Calu3 (cell line): ENCODE measurements around the gene SLAMF1. TPM values are rescaled to one million over a fixed set of nuclear protein-coding genes. Genes with fewer than 3 reads are reported as not detected.

Experiments
- BruUV-seq: library from RNA; stranded (reverse); fragments of 400-500 nt; replicated peaks from 2 replicates; lab custom pipeline; 2021; lab: Mats Ljungman, UMichigan
- CTCF ChIA-PET: fragments of 300-600 bp; sonication (Branson Sonifier 250); formaldehyde crosslinking; loops from one replicate; lab custom pipeline; 2022; ENCODE audit warnings: antibody characterized with exemption; lab: Charles Lee
- DNase-seq: peaks from one replicate; pipeline ENCODE4 v3.0.0; 2022
- H3K27ac Mint-ChIP-seq: one replicate; pipeline ENCODE4 v1.8.0; 2022; ENCODE audit warnings: mixed read lengths; ENCODE audit not compliant: unreplicated experiment
- H3K27me3 Mint-ChIP-seq: one replicate; pipeline ENCODE4 v1.8.0; 2022; ENCODE audit warnings: mixed read lengths; ENCODE audit not compliant: unreplicated experiment
- H3K36me3 Mint-ChIP-seq: one replicate; pipeline ENCODE4 v1.8.0; 2022; ENCODE audit warnings: mild to moderate bottlenecking, moderate library complexity, mixed read lengths; ENCODE audit not compliant: insufficient read depth, unreplicated experiment
- H3K4me1 Mint-ChIP-seq: one replicate; pipeline ENCODE4 v1.8.0; 2022; ENCODE audit warnings: mild to moderate bottlenecking, low read depth, mixed read lengths; ENCODE audit not compliant: unreplicated experiment
- H3K4me3 Mint-ChIP-seq: one replicate; pipeline ENCODE4 v1.8.0; 2022; ENCODE audit warnings: mild to moderate bottlenecking, low read depth, moderate library complexity, mixed read lengths; ENCODE audit not compliant: unreplicated experiment
- H3K9me3 Mint-ChIP-seq: one replicate; pipeline ENCODE4 v1.8.0; 2022; ENCODE audit warnings: low read depth, mixed read lengths; ENCODE audit not compliant: unreplicated experiment
- intact Hi-C: fragments of 100-400 bp; cut with micrococcal nuclease; formaldehyde crosslinking; loops from one replicate; pipeline ENCODE4 v1.10.0; 2022; ENCODE audit not compliant: unreplicated experiment
- total RNA-seq: library from RNA; stranded (reverse); gene quantifications from 2 replicates; pipeline ENCODE4 v1.2.3, GENCODE V29; 2022
- TF ChIP-seq, protein P1 (sequence below): fragments of 200-600 bp; IDR thresholded peaks from one replicate; pipeline ENCODE4 v1.8.0; 2022; ENCODE audit warnings: antibody characterized with exemption; ENCODE audit not compliant: unreplicated experiment

Gene SLAMF1
- total RNA-seq, 1 experiment from 2014 or later: not detected

DNA sequence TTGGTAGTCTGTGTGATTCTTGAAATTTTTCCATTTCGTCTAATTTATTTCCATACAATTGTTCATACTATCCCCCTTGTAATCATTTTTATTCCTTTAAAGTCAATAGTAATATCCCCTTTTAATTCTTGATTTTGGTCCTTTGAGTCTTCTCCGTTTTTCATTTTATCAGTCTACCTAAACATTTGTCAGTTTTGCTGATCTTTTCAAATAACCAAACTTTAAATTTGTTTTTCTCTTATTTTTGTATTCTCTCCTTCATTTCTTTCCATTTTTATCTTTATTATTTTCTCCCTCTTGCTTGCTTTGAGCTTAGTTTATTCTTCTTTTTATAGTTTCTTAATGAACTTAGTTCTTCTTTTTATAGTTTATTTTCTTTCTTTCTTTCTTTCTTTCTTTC, 21.1 kb upstream of the SLAMF1 start:
- CTCF ChIA-PET: no interaction called here
- TF ChIP-seq, protein P1, sequence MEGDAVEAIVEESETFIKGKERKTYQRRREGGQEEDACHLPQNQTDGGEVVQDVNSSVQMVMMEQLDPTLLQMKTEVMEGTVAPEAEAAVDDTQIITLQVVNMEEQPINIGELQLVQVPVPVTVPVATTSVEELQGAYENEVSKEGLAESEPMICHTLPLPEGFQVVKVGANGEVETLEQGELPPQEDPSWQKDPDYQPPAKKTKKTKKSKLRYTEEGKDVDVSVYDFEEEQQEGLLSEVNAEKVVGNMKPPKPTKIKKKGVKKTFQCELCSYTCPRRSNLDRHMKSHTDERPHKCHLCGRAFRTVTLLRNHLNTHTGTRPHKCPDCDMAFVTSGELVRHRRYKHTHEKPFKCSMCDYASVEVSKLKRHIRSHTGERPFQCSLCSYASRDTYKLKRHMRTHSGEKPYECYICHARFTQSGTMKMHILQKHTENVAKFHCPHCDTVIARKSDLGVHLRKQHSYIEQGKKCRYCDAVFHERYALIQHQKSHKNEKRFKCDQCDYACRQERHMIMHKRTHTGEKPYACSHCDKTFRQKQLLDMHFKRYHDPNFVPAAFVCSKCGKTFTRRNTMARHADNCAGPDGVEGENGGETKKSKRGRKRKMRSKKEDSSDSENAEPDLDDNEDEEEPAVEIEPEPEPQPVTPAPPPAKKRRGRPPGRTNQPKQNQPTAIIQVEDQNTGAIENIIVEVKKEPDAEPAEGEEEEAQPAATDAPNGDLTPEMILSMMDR: no peak
- no peaks in the 10 kb centered on the region for H3K9me3 Mint-ChIP-seq
- peaks cover 48% of the 10 kb centered on the region for H3K27me3 Mint-ChIP-seq
- no peak overlapping the region for H3K4me3 Mint-ChIP-seq
- no peak for DNase-seq
- no peaks in the 10 kb centered on the region for H3K36me3 Mint-ChIP-seq
- intact Hi-C loops: no loop called here
- no TSS peak for BruUV-seq
- no peaks in the 10 kb centered on the region for H3K4me1 Mint-ChIP-seq
- no peak overlapping the region for H3K27ac Mint-ChIP-seq

DNA sequence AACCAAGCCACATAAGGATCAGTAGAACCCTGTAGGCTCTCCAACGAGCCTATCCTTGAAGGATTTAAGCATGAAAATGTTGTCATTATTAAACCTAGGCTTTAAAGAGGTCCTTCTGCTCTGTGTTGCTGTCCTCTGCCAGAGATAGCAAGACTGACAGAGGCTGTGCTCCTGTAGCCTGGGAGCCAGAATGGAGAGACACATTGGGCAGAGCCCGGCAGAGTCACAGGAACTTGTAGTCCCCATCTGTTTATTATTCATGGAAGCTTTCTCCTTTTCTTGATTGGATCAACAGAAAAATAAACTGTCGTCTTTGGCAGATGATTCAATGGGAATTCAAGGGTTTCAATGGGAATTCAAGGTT, 19.2 kb upstream of the SLAMF1 start:
- DNase-seq: no peak
- intact Hi-C loops: no loop called here
- no peak overlapping the region for H3K27ac Mint-ChIP-seq
- TF ChIP-seq, protein P1: no peak
- BruUV-seq: no TSS peak
- no peaks in the 10 kb centered on the region for H3K9me3 Mint-ChIP-seq
- H3K36me3 Mint-ChIP-seq: no peaks in the 10 kb centered on the region
- no peak overlapping the region for H3K4me3 Mint-ChIP-seq
- CTCF ChIA-PET: no interaction called here
- H3K4me1 Mint-ChIP-seq: no peaks in the 10 kb centered on the region
- peaks cover 63% of the 10 kb centered on the region for H3K27me3 Mint-ChIP-seq

DNA sequence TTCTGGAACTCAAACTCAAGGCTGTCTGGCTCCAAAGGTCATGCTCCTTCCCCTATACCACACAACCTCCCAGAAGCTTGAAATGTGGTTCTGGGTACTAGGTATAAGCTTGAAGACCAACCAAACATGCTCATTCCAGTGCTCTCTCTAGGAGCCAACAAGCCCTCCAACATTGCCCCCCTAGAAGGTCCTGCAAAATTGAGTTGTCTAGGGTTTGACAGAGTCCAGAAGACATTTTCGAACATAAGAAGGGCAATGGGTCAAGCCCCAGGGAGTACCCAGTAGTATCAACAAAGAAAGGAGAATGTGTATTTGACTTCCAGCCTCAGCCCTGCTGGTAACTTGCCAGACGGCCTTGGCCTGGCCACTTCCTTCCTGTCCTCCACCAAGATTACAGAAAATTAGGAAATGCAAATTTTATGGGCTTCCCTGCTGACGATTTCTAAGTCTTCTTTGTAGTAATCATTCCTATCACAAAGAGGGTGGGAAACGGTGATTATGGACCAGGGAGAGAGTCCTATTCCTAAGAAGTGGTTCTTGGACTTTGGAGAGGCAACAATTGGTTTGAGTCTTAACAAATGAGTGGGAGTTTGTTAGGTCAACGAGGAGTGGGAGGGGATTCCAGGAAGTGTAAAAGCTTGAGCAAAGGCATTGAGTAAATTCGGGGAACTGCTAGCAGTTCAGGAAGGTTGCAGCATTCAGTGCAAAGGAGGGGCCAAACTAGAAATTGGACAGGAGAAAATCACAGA, 18.7 kb upstream of the SLAMF1 start:
- Mint-ChIP-seq H3K36me3 (no peaks in the 10 kb centered on the region), H3K4me1 (no peaks in the 10 kb centered on the region), H3K27ac (no peak overlapping the region), H3K9me3 (no peaks in the 10 kb centered on the region), H3K27me3 (peaks cover 63% of the 10 kb centered on the region), H3K4me3 (no peak overlapping the region)
- CTCF ChIA-PET: no interaction called here
- intact Hi-C loops: no loop called here
- TF ChIP-seq, protein P1: no peak
- DNase-seq: no peak
- no TSS peak for BruUV-seq

DNA sequence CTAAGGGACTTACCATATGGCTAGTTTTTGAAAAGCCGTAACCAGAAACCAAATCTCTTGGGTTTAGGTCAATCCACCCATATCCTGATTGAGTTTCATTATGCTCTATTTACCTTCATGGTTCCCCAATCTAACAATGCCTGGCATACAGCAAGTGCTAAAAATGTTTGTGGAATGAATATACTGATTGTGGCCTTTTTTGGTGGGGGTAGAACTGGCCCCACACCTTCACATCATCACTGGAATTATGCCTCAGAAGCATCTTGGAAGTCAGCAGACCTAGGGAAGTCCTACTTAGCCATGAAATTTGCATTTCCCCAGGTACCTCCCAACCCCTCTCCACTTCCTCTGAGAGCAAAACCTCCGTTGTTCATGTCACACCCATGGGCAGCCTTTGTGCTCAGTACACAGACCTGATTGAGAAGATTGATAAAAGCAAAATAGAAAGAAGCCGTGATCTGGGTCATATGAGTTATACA, 17.8 kb upstream of the SLAMF1 start:
- Mint-ChIP-seq H3K27ac (no peak overlapping the region), H3K4me3 (no peak overlapping the region), H3K4me1 (no peaks in the 10 kb centered on the region), H3K9me3 (no peaks in the 10 kb centered on the region), H3K27me3 (peaks cover 67% of the 10 kb centered on the region), H3K36me3 (no peaks in the 10 kb centered on the region)
- DNase-seq: no peak
- TF ChIP-seq, protein P1: no peak
- BruUV-seq: no TSS peak
- CTCF ChIA-PET: no interaction called here
- intact Hi-C loops: no loop called here
